HL-60 (cell line): ENCODE results near the gene ASB9.

Experiments
- POLR2AphosphoS5 ChIP-seq: IDR thresholded peaks from 2 replicates; pipeline ENCODE4 v1.6.1; 2012; ENCODE audit warnings: low read depth
- SPI1 ChIP-seq: IDR thresholded peaks from 2 replicates; pipeline ENCODE4 v1.6.1; 2012; ENCODE audit warnings: low read depth, mild to moderate bottlenecking, borderline replicate concordance
- TF ChIP-seq, protein P1 (sequence below): IDR thresholded peaks from one replicate; pipeline ENCODE4 v1.5.1; 2011; ENCODE audit warnings: low read length, control low read depth, inconsistent platforms; ENCODE audit not compliant: insufficient read depth
- TF ChIP-seq, protein P2 (sequence below): IDR thresholded peaks from 2 replicates; pipeline ENCODE4 v1.6.1; 2012; ENCODE audit warnings: low read depth; ENCODE audit not compliant: insufficient replicate concordance

DNA sequence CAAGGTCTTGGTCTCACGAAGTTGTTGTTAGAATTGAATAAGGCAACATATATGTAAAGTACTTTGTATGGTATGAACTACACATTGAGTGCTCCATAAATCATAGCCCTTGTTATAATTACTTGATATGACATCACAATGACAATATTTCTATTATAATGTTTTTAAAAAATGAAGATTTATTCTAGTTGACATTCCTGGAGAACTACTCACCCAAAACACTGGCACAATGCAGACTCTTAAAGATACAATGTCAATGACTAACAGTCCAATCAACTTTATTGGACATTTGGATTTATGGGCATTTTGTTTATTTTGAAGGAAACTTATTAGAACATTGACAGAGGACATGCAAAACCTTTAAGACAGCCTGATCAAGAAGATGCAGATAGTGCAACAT is 55.3 kb downstream of the ASB9 start:
- TF ChIP-seq, protein P1, sequence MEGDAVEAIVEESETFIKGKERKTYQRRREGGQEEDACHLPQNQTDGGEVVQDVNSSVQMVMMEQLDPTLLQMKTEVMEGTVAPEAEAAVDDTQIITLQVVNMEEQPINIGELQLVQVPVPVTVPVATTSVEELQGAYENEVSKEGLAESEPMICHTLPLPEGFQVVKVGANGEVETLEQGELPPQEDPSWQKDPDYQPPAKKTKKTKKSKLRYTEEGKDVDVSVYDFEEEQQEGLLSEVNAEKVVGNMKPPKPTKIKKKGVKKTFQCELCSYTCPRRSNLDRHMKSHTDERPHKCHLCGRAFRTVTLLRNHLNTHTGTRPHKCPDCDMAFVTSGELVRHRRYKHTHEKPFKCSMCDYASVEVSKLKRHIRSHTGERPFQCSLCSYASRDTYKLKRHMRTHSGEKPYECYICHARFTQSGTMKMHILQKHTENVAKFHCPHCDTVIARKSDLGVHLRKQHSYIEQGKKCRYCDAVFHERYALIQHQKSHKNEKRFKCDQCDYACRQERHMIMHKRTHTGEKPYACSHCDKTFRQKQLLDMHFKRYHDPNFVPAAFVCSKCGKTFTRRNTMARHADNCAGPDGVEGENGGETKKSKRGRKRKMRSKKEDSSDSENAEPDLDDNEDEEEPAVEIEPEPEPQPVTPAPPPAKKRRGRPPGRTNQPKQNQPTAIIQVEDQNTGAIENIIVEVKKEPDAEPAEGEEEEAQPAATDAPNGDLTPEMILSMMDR, result no peak
- no peak for TF ChIP-seq POLR2AphosphoS5
- no peak for TF ChIP-seq SPI1
- TF ChIP-seq, protein P2, sequence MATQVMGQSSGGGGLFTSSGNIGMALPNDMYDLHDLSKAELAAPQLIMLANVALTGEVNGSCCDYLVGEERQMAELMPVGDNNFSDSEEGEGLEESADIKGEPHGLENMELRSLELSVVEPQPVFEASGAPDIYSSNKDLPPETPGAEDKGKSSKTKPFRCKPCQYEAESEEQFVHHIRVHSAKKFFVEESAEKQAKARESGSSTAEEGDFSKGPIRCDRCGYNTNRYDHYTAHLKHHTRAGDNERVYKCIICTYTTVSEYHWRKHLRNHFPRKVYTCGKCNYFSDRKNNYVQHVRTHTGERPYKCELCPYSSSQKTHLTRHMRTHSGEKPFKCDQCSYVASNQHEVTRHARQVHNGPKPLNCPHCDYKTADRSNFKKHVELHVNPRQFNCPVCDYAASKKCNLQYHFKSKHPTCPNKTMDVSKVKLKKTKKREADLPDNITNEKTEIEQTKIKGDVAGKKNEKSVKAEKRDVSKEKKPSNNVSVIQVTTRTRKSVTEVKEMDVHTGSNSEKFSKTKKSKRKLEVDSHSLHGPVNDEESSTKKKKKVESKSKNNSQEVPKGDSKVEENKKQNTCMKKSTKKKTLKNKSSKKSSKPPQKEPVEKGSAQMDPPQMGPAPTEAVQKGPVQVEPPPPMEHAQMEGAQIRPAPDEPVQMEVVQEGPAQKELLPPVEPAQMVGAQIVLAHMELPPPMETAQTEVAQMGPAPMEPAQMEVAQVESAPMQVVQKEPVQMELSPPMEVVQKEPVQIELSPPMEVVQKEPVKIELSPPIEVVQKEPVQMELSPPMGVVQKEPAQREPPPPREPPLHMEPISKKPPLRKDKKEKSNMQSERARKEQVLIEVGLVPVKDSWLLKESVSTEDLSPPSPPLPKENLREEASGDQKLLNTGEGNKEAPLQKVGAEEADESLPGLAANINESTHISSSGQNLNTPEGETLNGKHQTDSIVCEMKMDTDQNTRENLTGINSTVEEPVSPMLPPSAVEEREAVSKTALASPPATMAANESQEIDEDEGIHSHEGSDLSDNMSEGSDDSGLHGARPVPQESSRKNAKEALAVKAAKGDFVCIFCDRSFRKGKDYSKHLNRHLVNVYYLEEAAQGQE, result no peak
